Urinary bladder (tissue), 4 donors: ENCODE results near the gene ANAPC10. TPM values are rescaled to one million over a fixed set of nuclear protein-coding genes. Genes with fewer than 3 reads are reported as not detected.

Experiments
- DNase-seq: peaks from one replicate; pipeline ENCODE4 v3.0.0-alpha.2; 2015; ENCODE audit errors: extremely low spot score
- H3K27ac ChIP-seq: one replicate; pipeline ENCODE4 v1.5.1; 2013; ENCODE audit warnings: low read depth, mild to moderate bottlenecking, moderate library complexity
- H3K36me3 ChIP-seq: one replicate; pipeline ENCODE4 v1.6.1; 2013; ENCODE audit warnings: mild to moderate bottlenecking, moderate library complexity; ENCODE audit not compliant: insufficient read depth
- H3K4me1 ChIP-seq: one replicate; pipeline ENCODE4 v1.6.1; 2013; ENCODE audit warnings: mild to moderate bottlenecking, moderate library complexity; ENCODE audit not compliant: insufficient read depth
- H3K4me3 ChIP-seq: one replicate; pipeline ENCODE4 v1.5.1; 2013; ENCODE audit warnings: low read depth, low read length
- WGBS: extraction: QIAGEN DNeasy Blood & Tissue Kit; methylation state at CpG from one replicate; pipeline ENCODE4 v1.1.7; 2013; 5-methylcytosine and 5-hydroxymethylcytosine counted together
- polyA plus RNA-seq: library from polyadenylated mRNA; stranded (reverse); fragments of 200-250 nt; gene quantifications from one replicate; pipeline ENCODE4 v1.2.3, GENCODE V29; 2013
- total RNA-seq: library from RNA; depleted of rRNA; stranded (reverse); fragments of >200 nt; gene quantifications from one replicate; pipeline ENCODE4 v1.2.3, GENCODE V29; 2014
- donor health status: healthy with polysubstance abuse.
- donor health status: healthy.

Gene ANAPC10
- total and polyA plus RNA-seq, 2 donors, result 20.6 to 51.1 TPM

GRCh38 chr4:145097331-145097820, 620 bp downstream of the ANAPC10 start:
- Histone ChIP-seq H3K36me3 (peaks cover 2% of the 10 kb centered on the region), H3K4me3 (peak overlapping the region; percentile 69), H3K4me1 (peaks cover 9% of the 10 kb centered on the region), H3K27ac (peak overlapping the region; percentile 85)
- peak; percentile 1 for DNase-seq
- 7% methylated on average over 10 of the region's 10 CpGs for WGBS

- DNase-seq, result no peak
- Histone ChIP-seq H3K4me3 (no peak overlapping the region), H3K27ac (no peak overlapping the region), H3K4me1 (peaks cover 2% of the 10 kb centered on the region), H3K36me3 (peaks cover 2% of the 10 kb centered on the region)
- WGBS, result over 99% methylated on average over 2 of the region's 2 CpGs
Observed at GRCh38 chr4:145093638-145094037, 4.4 kb downstream of the ANAPC10 start.

GRCh38 chr4:145090380-145090779, 7.6 kb downstream of the ANAPC10 start:
- Histone ChIP-seq H3K4me3 (no peak overlapping the region), H3K27ac (no peak overlapping the region), H3K4me1 (no peaks in the 10 kb centered on the region), H3K36me3 (peaks cover 2% of the 10 kb centered on the region)
- WGBS, result 91% methylated on average over 1 of the region's 1 CpG
- DNase-seq, result no peak

- 94% methylated on average over 1 of the region's 1 CpG for WGBS
- no peak overlapping the region for H3K27ac ChIP-seq
Observed at GRCh38 chr4:145083891-145084605, 13.9 kb downstream of the ANAPC10 start.

GRCh38 chr4:145081756-145082155, 16.2 kb downstream of the ANAPC10 start:
- no peak for DNase-seq

More at GRCh38 chr4:145083891-145084605, 13.9 kb downstream of the ANAPC10 start:
- no peak overlapping the region for H3K4me3 ChIP-seq
- no peak for DNase-seq
- H3K36me3 ChIP-seq, result no peaks in the 10 kb centered on the region
- no peaks in the 10 kb centered on the region for H3K4me1 ChIP-seq

GRCh38 chr4:145076469-145076855, 21.5 kb downstream of the ANAPC10 start:
- WGBS, result 82% methylated on average over 2 of the region's 2 CpGs
- Histone ChIP-seq H3K27ac (no peak overlapping the region), H3K36me3 (no peaks in the 10 kb centered on the region)

More at GRCh38 chr4:145081756-145082155, 16.2 kb downstream of the ANAPC10 start:
- Histone ChIP-seq H3K36me3 (no peaks in the 10 kb centered on the region), H3K27ac (no peak overlapping the region), H3K4me1 (no peaks in the 10 kb centered on the region), H3K4me3 (no peak overlapping the region)
- WGBS, result 97% methylated on average over 1 of the region's 1 CpG

GRCh38 chr4:145075742-145076468, 22.1 kb downstream of the ANAPC10 start:
- no peak overlapping the region for H3K4me3 ChIP-seq
- DNase-seq, result no peak
- H3K27ac ChIP-seq, result no peak overlapping the region
- 80% methylated on average over 1 of the region's 1 CpG for WGBS
- no peaks in the 10 kb centered on the region for H3K36me3 ChIP-seq
- H3K4me1 ChIP-seq, result no peaks in the 10 kb centered on the region

More at GRCh38 chr4:145076469-145076855, 21.5 kb downstream of the ANAPC10 start:
- no peak for DNase-seq
- no peak overlapping the region for H3K4me3 ChIP-seq
- no peaks in the 10 kb centered on the region for H3K4me1 ChIP-seq

- Histone ChIP-seq H3K27ac (no peak overlapping the region), H3K4me1 (no peaks in the 10 kb centered on the region), H3K36me3 (no peaks in the 10 kb centered on the region), H3K4me3 (no peak overlapping the region)
- DNase-seq, result no peak
- WGBS, result 96% methylated on average over 2 of the region's 2 CpGs
Observed at GRCh38 chr4:145071560-145071959, 26.4 kb downstream of the ANAPC10 start.

- WGBS, result 84% methylated on average over 3 of the region's 3 CpGs
Observed at GRCh38 chr4:145069361-145069760, 28.6 kb downstream of the ANAPC10 start.

GRCh38 chr4:145066063-145066501, 31.9 kb downstream of the ANAPC10 start:
- H3K27ac ChIP-seq, result no peak overlapping the region
- H3K4me1 ChIP-seq, result no peaks in the 10 kb centered on the region
- no peak overlapping the region for H3K4me3 ChIP-seq
- no peak for DNase-seq
- H3K36me3 ChIP-seq, result no peaks in the 10 kb centered on the region
- WGBS, result 51% methylated on average over 2 of the region's 2 CpGs

More at GRCh38 chr4:145069361-145069760, 28.6 kb downstream of the ANAPC10 start:
- Histone ChIP-seq H3K27ac (no peak overlapping the region), H3K4me3 (no peak overlapping the region), H3K36me3 (no peaks in the 10 kb centered on the region), H3K4me1 (no peaks in the 10 kb centered on the region)
- DNase-seq, result no peak

GRCh38 chr4:145061318-145061920, 36.6 kb downstream of the ANAPC10 start:
- Histone ChIP-seq H3K27ac (no peak overlapping the region), H3K36me3 (no peaks in the 10 kb centered on the region), H3K4me1 (no peaks in the 10 kb centered on the region), H3K4me3 (no peak overlapping the region)
- peak; percentile 28 for DNase-seq
- WGBS, result 59% methylated on average over 6 of the region's 6 CpGs

GRCh38 chr4:145058256-145058655, 39.7 kb downstream of the ANAPC10 start:
- no peak overlapping the region for H3K4me3 ChIP-seq
- no peak for DNase-seq
- no peaks in the 10 kb centered on the region for H3K4me1 ChIP-seq
- no peaks in the 10 kb centered on the region for H3K36me3 ChIP-seq
- H3K27ac ChIP-seq, result no peak overlapping the region

GRCh38 chr4:145056325-145057130, 41.5 kb downstream of the ANAPC10 start:
- no peaks in the 10 kb centered on the region for H3K36me3 ChIP-seq
- H3K27ac ChIP-seq, result no peak overlapping the region
- 93% methylated on average over 6 of the region's 6 CpGs for WGBS
- no peak overlapping the region for H3K4me3 ChIP-seq
- H3K4me1 ChIP-seq, result no peaks in the 10 kb centered on the region
- no peak for DNase-seq
